ENCODE measurements around the gene ACSF3. TPM values are rescaled to one million over a fixed set of nuclear protein-coding genes. Genes with fewer than 3 reads are reported as not detected.

ACSF3 gene
- total RNA-seq, 1 experiment from 2014 or later: 30.8 TPM

DNA sequence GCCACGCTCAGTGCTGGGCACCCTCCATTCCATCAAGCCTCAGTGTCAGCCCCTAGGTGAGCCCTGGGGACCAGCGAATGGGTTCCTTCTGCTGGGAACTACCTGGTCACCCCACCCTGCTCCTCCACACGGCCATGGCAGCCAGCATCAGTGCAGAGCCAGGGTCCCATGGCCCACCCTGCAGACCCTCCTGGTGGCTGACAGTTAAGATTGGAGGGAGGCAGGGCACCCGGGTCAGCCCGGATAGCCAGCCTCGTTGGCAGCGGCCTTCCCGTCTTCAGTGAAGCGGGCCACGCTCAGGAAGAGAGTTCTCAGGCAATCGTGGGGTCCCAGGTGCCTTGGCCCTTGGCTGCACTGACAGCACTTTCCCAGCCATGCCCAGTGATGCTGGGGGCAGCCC, 37.1 kb upstream of the ACSF3 start:
- no peaks in the 10 kb centered on the region for H3K27me3 ChIP-seq (ENCODE audit: control insufficient read depth, insufficient read depth, low read length)
- in situ Hi-C loops (cut with HindIII; ENCODE audit: low pct_unique_long_range_greater_than_20kb, low sequenced_read_pairs): no loop called here

DNA sequence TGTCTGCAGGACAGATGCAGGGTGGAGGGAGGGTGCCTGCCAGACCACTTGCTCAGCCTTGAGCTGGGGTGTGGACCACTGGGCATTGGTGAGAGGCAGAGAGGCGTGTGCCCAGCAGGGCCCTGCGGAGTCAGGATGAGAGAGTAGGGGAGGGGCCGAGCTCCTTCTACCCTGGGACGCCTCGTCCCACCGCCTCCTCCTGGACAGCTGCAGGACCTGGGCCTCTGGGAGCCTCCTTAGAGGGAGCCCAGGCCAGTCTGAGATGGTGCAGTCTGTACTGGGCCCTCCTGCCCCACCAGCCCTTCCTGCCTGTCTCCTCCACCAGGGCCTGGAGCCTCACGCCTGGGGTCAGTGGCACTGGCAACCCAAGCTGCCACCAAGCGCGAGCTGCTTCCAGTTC, 35.9 kb upstream of the ACSF3 start:
- no peak overlapping the region for H3K27ac ChIP-seq (ENCODE audit: low read length)
- no TSS peak for BruUV-seq (replicated peaks)
- no peak for DNase-seq (ENCODE audit: low read depth, low spot score)
- no peaks in the 10 kb centered on the region; the same call in 1 of the 2 replicates for H3K36me3 ChIP-seq (ENCODE audit: control insufficient read depth, insufficient read depth, low read length)
- in situ Hi-C loops (cut with HindIII; ENCODE audit: low pct_unique_long_range_greater_than_20kb, low sequenced_read_pairs): no loop called here
- ChIA-PET CTCF (no interaction called here), POLR2A (no interaction called here)
- intact Hi-C loops (cut with micrococcal nuclease; ENCODE audit: unreplicated experiment): no loop called here
- no peaks in the 10 kb centered on the region; the same call in 1 of the 2 replicates for H3K4me1 ChIP-seq (ENCODE audit: control insufficient read depth, insufficient read depth, low read length)
- TF ChIP-seq POLR2AphosphoS5 (IDR thresholded peaks at IDR 0.05; ENCODE audit: low read depth, low read length) (no peak), SIN3A (IDR thresholded peaks at IDR 0.05; ENCODE audit: borderline replicate concordance, insufficient read depth, low read depth, low read length) (no peak), TCF7L2 (IDR thresholded peaks at IDR 0.05; ENCODE audit: low read depth, low read length) (no peak)
- TF ChIP-seq, protein P1, sequence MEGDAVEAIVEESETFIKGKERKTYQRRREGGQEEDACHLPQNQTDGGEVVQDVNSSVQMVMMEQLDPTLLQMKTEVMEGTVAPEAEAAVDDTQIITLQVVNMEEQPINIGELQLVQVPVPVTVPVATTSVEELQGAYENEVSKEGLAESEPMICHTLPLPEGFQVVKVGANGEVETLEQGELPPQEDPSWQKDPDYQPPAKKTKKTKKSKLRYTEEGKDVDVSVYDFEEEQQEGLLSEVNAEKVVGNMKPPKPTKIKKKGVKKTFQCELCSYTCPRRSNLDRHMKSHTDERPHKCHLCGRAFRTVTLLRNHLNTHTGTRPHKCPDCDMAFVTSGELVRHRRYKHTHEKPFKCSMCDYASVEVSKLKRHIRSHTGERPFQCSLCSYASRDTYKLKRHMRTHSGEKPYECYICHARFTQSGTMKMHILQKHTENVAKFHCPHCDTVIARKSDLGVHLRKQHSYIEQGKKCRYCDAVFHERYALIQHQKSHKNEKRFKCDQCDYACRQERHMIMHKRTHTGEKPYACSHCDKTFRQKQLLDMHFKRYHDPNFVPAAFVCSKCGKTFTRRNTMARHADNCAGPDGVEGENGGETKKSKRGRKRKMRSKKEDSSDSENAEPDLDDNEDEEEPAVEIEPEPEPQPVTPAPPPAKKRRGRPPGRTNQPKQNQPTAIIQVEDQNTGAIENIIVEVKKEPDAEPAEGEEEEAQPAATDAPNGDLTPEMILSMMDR (IDR thresholded peaks at IDR 0.05): no peak
- TF ChIP-seq, protein P2, sequence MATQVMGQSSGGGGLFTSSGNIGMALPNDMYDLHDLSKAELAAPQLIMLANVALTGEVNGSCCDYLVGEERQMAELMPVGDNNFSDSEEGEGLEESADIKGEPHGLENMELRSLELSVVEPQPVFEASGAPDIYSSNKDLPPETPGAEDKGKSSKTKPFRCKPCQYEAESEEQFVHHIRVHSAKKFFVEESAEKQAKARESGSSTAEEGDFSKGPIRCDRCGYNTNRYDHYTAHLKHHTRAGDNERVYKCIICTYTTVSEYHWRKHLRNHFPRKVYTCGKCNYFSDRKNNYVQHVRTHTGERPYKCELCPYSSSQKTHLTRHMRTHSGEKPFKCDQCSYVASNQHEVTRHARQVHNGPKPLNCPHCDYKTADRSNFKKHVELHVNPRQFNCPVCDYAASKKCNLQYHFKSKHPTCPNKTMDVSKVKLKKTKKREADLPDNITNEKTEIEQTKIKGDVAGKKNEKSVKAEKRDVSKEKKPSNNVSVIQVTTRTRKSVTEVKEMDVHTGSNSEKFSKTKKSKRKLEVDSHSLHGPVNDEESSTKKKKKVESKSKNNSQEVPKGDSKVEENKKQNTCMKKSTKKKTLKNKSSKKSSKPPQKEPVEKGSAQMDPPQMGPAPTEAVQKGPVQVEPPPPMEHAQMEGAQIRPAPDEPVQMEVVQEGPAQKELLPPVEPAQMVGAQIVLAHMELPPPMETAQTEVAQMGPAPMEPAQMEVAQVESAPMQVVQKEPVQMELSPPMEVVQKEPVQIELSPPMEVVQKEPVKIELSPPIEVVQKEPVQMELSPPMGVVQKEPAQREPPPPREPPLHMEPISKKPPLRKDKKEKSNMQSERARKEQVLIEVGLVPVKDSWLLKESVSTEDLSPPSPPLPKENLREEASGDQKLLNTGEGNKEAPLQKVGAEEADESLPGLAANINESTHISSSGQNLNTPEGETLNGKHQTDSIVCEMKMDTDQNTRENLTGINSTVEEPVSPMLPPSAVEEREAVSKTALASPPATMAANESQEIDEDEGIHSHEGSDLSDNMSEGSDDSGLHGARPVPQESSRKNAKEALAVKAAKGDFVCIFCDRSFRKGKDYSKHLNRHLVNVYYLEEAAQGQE (IDR thresholded peaks at IDR 0.05; ENCODE audit: insufficient read depth in 1 of 2, low read depth in 2 of 2, low read length in 1 of 2): no peak
- ATAC-seq: no peak
- no peaks in the 10 kb centered on the region for H3K27me3 ChIP-seq (ENCODE audit: control insufficient read depth, insufficient read depth, low read length)
- no peaks in the 10 kb centered on the region for H3K9me3 ChIP-seq (ENCODE audit: control insufficient read depth, insufficient read depth, low read depth, low read length)
- H3K4me3 ChIP-seq (ENCODE audit: low read depth in 2 of 2, low read length in 2 of 2): no peak overlapping the region

More for the DNA sequence above, 37.1 kb upstream of the ACSF3 start:
- TF ChIP-seq SIN3A (IDR thresholded peaks at IDR 0.05; ENCODE audit: borderline replicate concordance, insufficient read depth, low read depth, low read length) (no peak), POLR2AphosphoS5 (IDR thresholded peaks at IDR 0.05; ENCODE audit: low read depth, low read length) (no peak)
- TF ChIP-seq, protein P1 (IDR thresholded peaks at IDR 0.05): no peak
- ChIA-PET POLR2A (no interaction called here), CTCF (no interaction called here)
- Histone ChIP-seq H3K4me1 (ENCODE audit: control insufficient read depth, insufficient read depth, low read length) (peaks cover 4% of the 10 kb centered on the region), H3K36me3 (ENCODE audit: control insufficient read depth, insufficient read depth, low read length) (peaks cover 3% of the 10 kb centered on the region; the same call in 1 of the 2 replicates), H3K9me3 (ENCODE audit: control insufficient read depth, insufficient read depth, low read depth, low read length) (no peaks in the 10 kb centered on the region), H3K27ac (ENCODE audit: low read length) (no peak overlapping the region), H3K4me3 (ENCODE audit: low read depth in 2 of 2, low read length in 2 of 2) (no peak overlapping the region)
- intact Hi-C loops (cut with micrococcal nuclease; ENCODE audit: unreplicated experiment): no loop called here
- ATAC-seq (no peak), DNase-seq (ENCODE audit: low read depth, low spot score) (no peak)
- no TSS peak for BruUV-seq (replicated peaks)

All from Panc1 (cell line).